Measurements from ENCODE around the gene INVS. TPM values are rescaled to one million over a fixed set of nuclear protein-coding genes. Genes with fewer than 3 reads are reported as not detected.

The INVS gene
- total and polyA plus RNA-seq, 4 donors = 5.7 to 28.1 (median 10.0) TPM

DNA sequence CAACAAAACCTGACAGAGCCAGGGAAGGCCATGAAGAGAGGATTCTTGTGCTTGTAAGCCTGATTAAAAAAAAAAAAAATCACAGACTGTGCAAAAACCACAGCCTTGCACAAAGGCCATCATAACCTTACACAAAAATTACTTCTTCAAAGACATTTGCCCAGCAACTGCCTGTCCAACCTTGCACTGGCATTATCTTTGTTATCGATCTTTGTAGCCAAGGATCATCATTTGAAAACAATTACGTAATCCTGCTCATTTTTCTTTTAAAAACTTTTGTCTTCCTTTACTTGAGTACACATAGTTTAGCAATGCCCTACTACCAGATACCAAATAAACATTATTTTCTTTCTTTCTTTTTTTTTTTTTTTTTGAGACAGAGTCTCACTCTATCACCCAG, 128.6 kb downstream of the INVS start:
- no peak overlapping the region for H3K27ac ChIP-seq (ENCODE audit: low read depth in 1 of 2, low read length in 2 of 2)
- no peak overlapping the region for H3K4me3 ChIP-seq (ENCODE audit: low read depth in 1 of 3, low read length in 3 of 3)

DNA sequence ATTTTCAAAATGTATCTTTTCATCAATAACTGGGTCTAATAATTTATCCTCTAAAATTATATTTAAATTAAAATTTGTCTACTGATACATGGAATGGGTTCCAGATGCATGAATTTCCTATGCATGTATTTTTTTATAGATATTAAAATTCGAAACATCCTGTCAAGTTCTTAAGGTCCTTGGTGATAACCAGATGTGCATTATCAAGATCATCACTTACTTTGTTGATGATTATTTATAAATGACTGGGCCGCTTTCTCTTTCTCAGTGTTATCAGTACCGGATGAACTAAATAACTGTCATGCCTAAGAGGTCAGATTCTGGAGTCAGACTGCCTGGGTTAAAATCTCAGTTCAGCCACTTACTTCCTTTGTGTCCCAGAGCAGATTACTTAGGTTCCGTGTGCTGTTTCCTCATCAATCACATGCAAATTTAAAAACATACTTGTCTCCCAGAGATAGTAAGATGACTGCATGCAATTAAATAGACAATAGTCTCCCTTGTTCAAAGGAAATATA, 129.4 kb downstream of the INVS start:
- 80% methylated on average over 4 of the region's 4 CpGs for WGBS
- TF ChIP-seq, protein P1, sequence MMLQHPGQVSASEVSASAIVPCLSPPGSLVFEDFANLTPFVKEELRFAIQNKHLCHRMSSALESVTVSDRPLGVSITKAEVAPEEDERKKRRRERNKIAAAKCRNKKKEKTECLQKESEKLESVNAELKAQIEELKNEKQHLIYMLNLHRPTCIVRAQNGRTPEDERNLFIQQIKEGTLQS (IDR thresholded peaks at IDR 0.05) = no peak
- peak; percentile 38 for TF ChIP-seq NR2F2 (IDR thresholded peaks at IDR 0.05)
- Histone ChIP-seq H3K4me3 (ENCODE audit: low read depth in 1 of 3, low read length in 3 of 3) (no peak overlapping the region), H3K9ac (ENCODE audit: low read depth in 1 of 2, low read length in 2 of 2) (no peak overlapping the region), H3K4me1 (ENCODE audit: control insufficient read depth in 4 of 4, insufficient read depth in 4 of 4, low read length in 3 of 4) (no peaks in the 10 kb centered on the region), H3K27ac (ENCODE audit: low read depth in 1 of 2, low read length in 2 of 2) (no peak overlapping the region), H3K27me3 (ENCODE audit: control insufficient read depth in 4 of 4, insufficient read depth in 4 of 4, low read length in 3 of 4) (no peaks in the 10 kb centered on the region), H3K36me3 (ENCODE audit: control insufficient read depth in 4 of 4, insufficient read depth in 3 of 4, low read depth in 1 of 4, low read length in 3 of 4) (peaks cover 0 to 16% (median 7%) of the 10 kb centered on the region in 4 donors), H3K9me3 (ENCODE audit: control insufficient read depth in 4 of 4, low read length in 3 of 4) (no peaks in the 10 kb centered on the region)
- DNase-seq (ENCODE audit: low spot score) = no peak

More for the DNA sequence above, 128.6 kb downstream of the INVS start:
- 80% methylated on average over 2 of the region's 2 CpGs for WGBS
- peaks cover 0 to 16% (median 7%) of the 10 kb centered on the region in 4 donors for H3K36me3 ChIP-seq (ENCODE audit: control insufficient read depth in 4 of 4, insufficient read depth in 3 of 4, low read depth in 1 of 4, low read length in 3 of 4)
- TF ChIP-seq EGR1 (IDR thresholded peaks at IDR 0.05; ENCODE audit: low read depth in 2 of 2) (no peak), NR2F2 (IDR thresholded peaks at IDR 0.05) (no peak)
- TF ChIP-seq, protein P1 (IDR thresholded peaks at IDR 0.05) = no peak
- no peak overlapping the region for H3K9ac ChIP-seq (ENCODE audit: low read depth in 1 of 2, low read length in 2 of 2)
- no peak for DNase-seq (ENCODE audit: low spot score)
- no peaks in the 10 kb centered on the region for H3K9me3 ChIP-seq (ENCODE audit: control insufficient read depth in 4 of 4, low read length in 3 of 4)
- H3K27me3 ChIP-seq (ENCODE audit: control insufficient read depth in 4 of 4, insufficient read depth in 4 of 4, low read length in 3 of 4) = no peaks in the 10 kb centered on the region
- H3K4me1 ChIP-seq (ENCODE audit: control insufficient read depth in 4 of 4, insufficient read depth in 4 of 4, low read length in 3 of 4) = no peaks in the 10 kb centered on the region

DNA sequence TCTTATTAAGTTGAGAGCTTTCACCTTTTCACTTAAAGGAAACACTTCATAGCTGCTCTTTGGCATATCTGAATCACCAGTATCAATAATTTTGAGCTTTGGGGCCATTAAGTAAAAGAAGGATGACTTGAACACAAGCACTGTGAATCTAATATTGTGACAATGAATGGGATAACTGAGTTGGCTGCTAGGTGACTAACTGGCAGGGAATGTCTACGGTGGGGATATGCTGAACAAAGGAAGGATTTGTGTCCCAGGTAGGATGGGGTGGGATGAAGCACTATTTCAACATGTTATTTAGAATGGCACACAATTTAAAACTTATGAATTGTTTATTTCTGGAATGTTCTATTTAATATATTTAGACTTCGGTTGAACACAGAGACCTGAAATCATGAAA, 130.1 kb downstream of the INVS start:
- Histone ChIP-seq H3K4me3 (ENCODE audit: low read depth in 1 of 3, low read length in 3 of 3) (no peak overlapping the region), H3K4me1 (ENCODE audit: control insufficient read depth in 4 of 4, insufficient read depth in 4 of 4, low read length in 3 of 4) (no peaks in the 10 kb centered on the region), H3K27ac (ENCODE audit: low read depth in 1 of 2, low read length in 2 of 2) (no peak overlapping the region), H3K27me3 (ENCODE audit: control insufficient read depth in 4 of 4, insufficient read depth in 4 of 4, low read length in 3 of 4) (no peaks in the 10 kb centered on the region), H3K36me3 (ENCODE audit: control insufficient read depth in 4 of 4, insufficient read depth in 3 of 4, low read depth in 1 of 4, low read length in 3 of 4) (peaks cover 0 to 16% (median 7%) of the 10 kb centered on the region in 4 donors), H3K9me3 (ENCODE audit: control insufficient read depth in 4 of 4, low read length in 3 of 4) (no peaks in the 10 kb centered on the region), H3K9ac (ENCODE audit: low read depth in 1 of 2, low read length in 2 of 2) (no peak overlapping the region)
- DNase-seq (ENCODE audit: low spot score) = no peak
- TF ChIP-seq, protein P2, sequence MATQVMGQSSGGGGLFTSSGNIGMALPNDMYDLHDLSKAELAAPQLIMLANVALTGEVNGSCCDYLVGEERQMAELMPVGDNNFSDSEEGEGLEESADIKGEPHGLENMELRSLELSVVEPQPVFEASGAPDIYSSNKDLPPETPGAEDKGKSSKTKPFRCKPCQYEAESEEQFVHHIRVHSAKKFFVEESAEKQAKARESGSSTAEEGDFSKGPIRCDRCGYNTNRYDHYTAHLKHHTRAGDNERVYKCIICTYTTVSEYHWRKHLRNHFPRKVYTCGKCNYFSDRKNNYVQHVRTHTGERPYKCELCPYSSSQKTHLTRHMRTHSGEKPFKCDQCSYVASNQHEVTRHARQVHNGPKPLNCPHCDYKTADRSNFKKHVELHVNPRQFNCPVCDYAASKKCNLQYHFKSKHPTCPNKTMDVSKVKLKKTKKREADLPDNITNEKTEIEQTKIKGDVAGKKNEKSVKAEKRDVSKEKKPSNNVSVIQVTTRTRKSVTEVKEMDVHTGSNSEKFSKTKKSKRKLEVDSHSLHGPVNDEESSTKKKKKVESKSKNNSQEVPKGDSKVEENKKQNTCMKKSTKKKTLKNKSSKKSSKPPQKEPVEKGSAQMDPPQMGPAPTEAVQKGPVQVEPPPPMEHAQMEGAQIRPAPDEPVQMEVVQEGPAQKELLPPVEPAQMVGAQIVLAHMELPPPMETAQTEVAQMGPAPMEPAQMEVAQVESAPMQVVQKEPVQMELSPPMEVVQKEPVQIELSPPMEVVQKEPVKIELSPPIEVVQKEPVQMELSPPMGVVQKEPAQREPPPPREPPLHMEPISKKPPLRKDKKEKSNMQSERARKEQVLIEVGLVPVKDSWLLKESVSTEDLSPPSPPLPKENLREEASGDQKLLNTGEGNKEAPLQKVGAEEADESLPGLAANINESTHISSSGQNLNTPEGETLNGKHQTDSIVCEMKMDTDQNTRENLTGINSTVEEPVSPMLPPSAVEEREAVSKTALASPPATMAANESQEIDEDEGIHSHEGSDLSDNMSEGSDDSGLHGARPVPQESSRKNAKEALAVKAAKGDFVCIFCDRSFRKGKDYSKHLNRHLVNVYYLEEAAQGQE (IDR thresholded peaks at IDR 0.05) = no peak
- no peak for TF ChIP-seq GABPA (IDR thresholded peaks at IDR 0.05 in 1 of 2, conservative IDR thresholded peaks at IDR 0.05 in 1 of 2)
- WGBS = 94% methylated on average over 2 of the region's 2 CpGs

DNA sequence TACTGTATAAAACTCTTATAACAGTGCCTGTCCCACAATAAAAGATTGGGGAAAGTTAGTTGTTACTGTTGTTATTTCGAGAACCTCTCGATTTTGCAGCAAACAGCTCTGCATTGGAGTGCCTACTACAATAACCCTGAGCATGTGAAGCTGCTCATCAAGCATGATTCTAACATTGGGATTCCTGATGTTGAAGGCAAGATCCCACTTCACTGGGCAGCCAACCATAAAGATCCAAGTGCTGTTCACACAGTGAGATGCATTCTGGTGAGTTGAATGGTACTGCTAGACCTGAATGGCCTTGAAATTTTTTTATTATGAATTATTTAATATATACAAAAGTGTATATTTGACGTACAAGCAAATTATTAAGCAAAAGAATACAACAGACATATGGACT, 130.5 kb downstream of the INVS start:
- H3K27ac ChIP-seq (ENCODE audit: low read depth in 1 of 2, low read length in 2 of 2) = no peak overlapping the region
- H3K27me3 ChIP-seq (ENCODE audit: control insufficient read depth in 4 of 4, insufficient read depth in 4 of 4, low read length in 3 of 4) = no peaks in the 10 kb centered on the region
- H3K36me3 ChIP-seq (ENCODE audit: control insufficient read depth in 4 of 4, insufficient read depth in 3 of 4, low read depth in 1 of 4, low read length in 3 of 4) = peaks cover 0 to 16% (median 7%) of the 10 kb centered on the region in 4 donors
- no peak overlapping the region for H3K4me3 ChIP-seq (ENCODE audit: low read depth in 1 of 3, low read length in 3 of 3)
- no peaks in the 10 kb centered on the region for H3K4me1 ChIP-seq (ENCODE audit: control insufficient read depth in 4 of 4, insufficient read depth in 4 of 4, low read length in 3 of 4)
- no peak for DNase-seq (ENCODE audit: low spot score)
- H3K9ac ChIP-seq (ENCODE audit: low read depth in 1 of 2, low read length in 2 of 2) = no peak overlapping the region
- WGBS = 98% methylated on average over 3 of the region's 3 CpGs
- TF ChIP-seq EGR1 (IDR thresholded peaks at IDR 0.05; ENCODE audit: low read depth in 2 of 2) (no peak), HNF4A (conservative IDR thresholded peaks at IDR 0.05) (no peak), RAD21 (IDR thresholded peaks at IDR 0.05) (no peak), JUND (IDR thresholded peaks at IDR 0.05) (no peak), FOXA2 (IDR thresholded peaks at IDR 0.05) (no peak), FOXA1 (IDR thresholded peaks at IDR 0.05) (no peak), GABPA (IDR thresholded peaks at IDR 0.05 in 1 of 2, conservative IDR thresholded peaks at IDR 0.05 in 1 of 2) (no peak), RXRA (IDR thresholded peaks at IDR 0.05) (no peak), NR2F2 (IDR thresholded peaks at IDR 0.05) (no peak), SP1 (IDR thresholded peaks at IDR 0.05) (no peak)
- TF ChIP-seq, protein P2 (IDR thresholded peaks at IDR 0.05) = no peak
- TF ChIP-seq, protein P3, sequence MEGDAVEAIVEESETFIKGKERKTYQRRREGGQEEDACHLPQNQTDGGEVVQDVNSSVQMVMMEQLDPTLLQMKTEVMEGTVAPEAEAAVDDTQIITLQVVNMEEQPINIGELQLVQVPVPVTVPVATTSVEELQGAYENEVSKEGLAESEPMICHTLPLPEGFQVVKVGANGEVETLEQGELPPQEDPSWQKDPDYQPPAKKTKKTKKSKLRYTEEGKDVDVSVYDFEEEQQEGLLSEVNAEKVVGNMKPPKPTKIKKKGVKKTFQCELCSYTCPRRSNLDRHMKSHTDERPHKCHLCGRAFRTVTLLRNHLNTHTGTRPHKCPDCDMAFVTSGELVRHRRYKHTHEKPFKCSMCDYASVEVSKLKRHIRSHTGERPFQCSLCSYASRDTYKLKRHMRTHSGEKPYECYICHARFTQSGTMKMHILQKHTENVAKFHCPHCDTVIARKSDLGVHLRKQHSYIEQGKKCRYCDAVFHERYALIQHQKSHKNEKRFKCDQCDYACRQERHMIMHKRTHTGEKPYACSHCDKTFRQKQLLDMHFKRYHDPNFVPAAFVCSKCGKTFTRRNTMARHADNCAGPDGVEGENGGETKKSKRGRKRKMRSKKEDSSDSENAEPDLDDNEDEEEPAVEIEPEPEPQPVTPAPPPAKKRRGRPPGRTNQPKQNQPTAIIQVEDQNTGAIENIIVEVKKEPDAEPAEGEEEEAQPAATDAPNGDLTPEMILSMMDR (IDR thresholded peaks at IDR 0.05; ENCODE audit: low read depth, low read length, missing input control) = no peak
- H3K9me3 ChIP-seq (ENCODE audit: control insufficient read depth in 4 of 4, low read length in 3 of 4) = no peaks in the 10 kb centered on the region

All from liver (tissue), 9 donors.